ENCODE data around the gene CEP83.

GRCh38 chr12:94481734-94482133 lies 22.1 kb upstream of the CEP83 start:
- TF ChIP-seq CTCF (IDR thresholded peaks at IDR 0.05) = no peak
- TF ChIP-seq TCF7 (CRISPR knock-in tag; IDR thresholded peaks at IDR 0.05; ENCODE audit: low read depth) = no peak
- TF ChIP-seq JUN (CRISPR knock-in tag; IDR thresholded peaks at IDR 0.05) = no peak
- TF ChIP-seq, protein P1, sequence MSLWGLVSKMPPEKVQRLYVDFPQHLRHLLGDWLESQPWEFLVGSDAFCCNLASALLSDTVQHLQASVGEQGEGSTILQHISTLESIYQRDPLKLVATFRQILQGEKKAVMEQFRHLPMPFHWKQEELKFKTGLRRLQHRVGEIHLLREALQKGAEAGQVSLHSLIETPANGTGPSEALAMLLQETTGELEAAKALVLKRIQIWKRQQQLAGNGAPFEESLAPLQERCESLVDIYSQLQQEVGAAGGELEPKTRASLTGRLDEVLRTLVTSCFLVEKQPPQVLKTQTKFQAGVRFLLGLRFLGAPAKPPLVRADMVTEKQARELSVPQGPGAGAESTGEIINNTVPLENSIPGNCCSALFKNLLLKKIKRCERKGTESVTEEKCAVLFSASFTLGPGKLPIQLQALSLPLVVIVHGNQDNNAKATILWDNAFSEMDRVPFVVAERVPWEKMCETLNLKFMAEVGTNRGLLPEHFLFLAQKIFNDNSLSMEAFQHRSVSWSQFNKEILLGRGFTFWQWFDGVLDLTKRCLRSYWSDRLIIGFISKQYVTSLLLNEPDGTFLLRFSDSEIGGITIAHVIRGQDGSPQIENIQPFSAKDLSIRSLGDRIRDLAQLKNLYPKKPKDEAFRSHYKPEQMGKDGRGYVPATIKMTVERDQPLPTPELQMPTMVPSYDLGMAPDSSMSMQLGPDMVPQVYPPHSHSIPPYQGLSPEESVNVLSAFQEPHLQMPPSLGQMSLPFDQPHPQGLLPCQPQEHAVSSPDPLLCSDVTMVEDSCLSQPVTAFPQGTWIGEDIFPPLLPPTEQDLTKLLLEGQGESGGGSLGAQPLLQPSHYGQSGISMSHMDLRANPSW (CRISPR knock-in tag; conservative IDR thresholded peaks at IDR 0.05; ENCODE audit: low read depth) = no peak
- TF ChIP-seq ESRRA (CRISPR knock-in tag; IDR thresholded peaks at IDR 0.05; ENCODE audit: borderline replicate concordance) = no peak
- no peak for TF ChIP-seq ZNF138 (CRISPR knock-in tag; conservative IDR thresholded peaks at IDR 0.05)
- TF ChIP-seq, protein P2, sequence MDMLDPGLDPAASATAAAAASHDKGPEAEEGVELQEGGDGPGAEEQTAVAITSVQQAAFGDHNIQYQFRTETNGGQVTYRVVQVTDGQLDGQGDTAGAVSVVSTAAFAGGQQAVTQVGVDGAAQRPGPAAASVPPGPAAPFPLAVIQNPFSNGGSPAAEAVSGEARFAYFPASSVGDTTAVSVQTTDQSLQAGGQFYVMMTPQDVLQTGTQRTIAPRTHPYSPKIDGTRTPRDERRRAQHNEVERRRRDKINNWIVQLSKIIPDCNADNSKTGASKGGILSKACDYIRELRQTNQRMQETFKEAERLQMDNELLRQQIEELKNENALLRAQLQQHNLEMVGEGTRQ (CRISPR knock-in tag; IDR thresholded peaks at IDR 0.05) = no peak
- TF ChIP-seq ZNF121 (CRISPR knock-in tag; IDR thresholded peaks at IDR 0.05) = no peak
- TF ChIP-seq CREB1 (CRISPR knock-in tag; IDR thresholded peaks at IDR 0.05) = no peak
- no peak for TF ChIP-seq ELF4 (CRISPR knock-in tag; IDR thresholded peaks at IDR 0.05; ENCODE audit: low read depth)
- TF ChIP-seq, protein P3, sequence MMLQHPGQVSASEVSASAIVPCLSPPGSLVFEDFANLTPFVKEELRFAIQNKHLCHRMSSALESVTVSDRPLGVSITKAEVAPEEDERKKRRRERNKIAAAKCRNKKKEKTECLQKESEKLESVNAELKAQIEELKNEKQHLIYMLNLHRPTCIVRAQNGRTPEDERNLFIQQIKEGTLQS (CRISPR knock-in tag; conservative IDR thresholded peaks at IDR 0.05) = no peak
- TF ChIP-seq TEAD4 (CRISPR knock-in tag; IDR thresholded peaks at IDR 0.05) = no peak
